GM18907 (cell line): Measurements from ENCODE around the gene ARIH1.
"Not testable (repeated sequence)": the region's sequence is repeated elsewhere in the genome, so short reads cannot be mapped to it uniquely, and the experiment has no call there.

Experiments
- ATAC-seq: cut with Tn5 transposase; IDR thresholded peaks from one replicate; pipeline ENCODE4 v1.9.1; 2021; ENCODE audit warnings: mild to moderate bottlenecking, moderate library complexity; ENCODE audit not compliant: unreplicated experiment

Gene ARIH1, protein sequence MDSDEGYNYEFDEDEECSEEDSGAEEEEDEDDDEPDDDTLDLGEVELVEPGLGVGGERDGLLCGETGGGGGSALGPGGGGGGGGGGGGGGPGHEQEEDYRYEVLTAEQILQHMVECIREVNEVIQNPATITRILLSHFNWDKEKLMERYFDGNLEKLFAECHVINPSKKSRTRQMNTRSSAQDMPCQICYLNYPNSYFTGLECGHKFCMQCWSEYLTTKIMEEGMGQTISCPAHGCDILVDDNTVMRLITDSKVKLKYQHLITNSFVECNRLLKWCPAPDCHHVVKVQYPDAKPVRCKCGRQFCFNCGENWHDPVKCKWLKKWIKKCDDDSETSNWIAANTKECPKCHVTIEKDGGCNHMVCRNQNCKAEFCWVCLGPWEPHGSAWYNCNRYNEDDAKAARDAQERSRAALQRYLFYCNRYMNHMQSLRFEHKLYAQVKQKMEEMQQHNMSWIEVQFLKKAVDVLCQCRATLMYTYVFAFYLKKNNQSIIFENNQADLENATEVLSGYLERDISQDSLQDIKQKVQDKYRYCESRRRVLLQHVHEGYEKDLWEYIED

DNA sequence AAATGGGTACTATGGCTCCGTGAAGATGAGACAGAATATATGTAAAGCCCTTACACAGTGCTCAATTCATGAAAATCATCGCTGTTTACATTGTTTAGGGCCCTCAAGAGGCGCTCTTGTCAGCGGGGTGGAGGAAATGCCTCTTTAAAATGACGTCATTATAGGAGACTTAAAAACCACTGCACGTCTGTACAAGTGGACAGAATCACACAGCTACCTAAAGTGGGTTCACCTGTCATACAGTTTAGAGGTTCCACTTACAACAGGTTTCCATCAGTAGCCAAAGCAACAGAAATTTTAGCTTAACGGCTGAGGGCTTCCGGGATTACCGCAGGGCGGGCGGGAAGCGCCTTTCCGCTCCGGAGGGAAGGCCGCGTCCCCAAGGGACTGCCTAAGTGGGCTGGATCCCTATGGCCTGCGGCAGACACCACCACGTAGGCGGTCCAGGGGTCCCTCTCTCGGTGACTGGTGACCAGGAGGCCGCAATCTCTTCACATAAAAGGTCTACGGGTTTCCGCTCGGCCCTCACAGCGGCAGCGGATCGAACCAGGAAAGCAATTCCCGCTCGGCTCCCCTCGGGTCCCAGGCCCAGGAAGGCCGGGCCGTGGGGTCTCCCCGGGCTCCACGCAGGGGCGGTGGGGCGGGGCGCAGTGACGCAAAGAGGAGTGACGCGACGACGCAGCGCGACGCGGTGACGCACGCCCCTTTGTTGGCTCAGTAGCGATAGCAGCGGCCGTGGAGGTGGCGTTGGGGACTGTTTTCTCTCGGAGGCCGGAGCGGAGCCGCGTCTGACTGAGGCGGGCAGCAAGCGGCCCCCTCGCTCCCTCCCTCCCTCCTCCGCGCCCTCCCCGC is at the start of gene ARIH1:
ARIH1 (plus strand) TSS at position 717 of the 852 bp plus-strand sequence. CDS start 310 bp downstream, outside the sequence.
- ATAC-seq, result peak; percentile 83

DNA sequence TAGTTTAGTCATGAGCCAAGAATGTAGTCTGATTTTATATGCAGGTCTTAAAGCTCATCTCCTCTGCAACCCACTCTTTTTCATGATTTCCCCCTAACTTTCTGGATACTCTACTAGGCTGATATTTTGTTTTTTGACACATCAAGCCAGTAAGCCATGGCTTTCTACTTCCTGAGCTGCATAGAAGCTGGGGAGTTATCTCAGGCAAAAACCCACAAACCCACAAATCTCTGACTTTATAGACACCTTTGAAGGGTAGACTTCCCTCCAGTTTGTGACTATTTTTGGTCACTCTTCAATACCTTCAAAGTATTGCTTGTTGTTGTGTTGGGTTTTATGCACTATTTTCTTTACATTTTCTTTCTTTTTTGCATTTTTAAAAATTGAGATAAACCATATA is 47.4 kb upstream of the ARIH1 start:
- ATAC-seq, result no peak

DNA sequence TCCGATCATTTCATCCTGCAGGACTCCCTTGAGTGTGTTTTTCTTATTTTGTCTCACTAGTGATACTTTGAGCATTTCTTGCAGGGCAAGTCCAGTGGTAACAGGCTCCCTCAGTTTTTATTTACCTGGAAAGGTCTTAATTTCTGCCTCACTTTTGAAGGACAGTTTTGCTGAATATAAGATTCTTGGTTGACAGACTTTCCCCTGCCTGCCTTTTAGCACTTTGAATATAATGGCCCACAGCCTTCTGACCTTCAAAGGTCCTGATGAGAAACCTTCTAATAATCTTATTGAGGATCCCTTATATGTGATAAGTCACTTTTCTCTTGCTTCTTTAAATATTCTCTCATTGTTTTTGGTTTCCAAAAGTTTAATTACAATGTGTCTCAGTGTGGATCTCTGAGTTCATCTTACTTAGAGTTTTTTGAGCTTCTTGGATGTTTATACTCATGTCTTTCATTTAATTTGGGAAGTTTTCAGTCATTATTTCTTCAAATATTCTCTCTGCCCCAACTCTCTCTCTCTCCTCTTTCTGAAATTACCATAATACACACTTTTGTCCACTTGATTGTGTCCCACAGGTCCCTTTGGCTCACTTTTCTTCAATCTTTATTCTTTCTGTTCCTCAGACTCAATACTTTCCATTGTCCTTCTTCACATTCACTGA is 36.3 kb upstream of the ARIH1 start:
- no peak for ATAC-seq

DNA sequence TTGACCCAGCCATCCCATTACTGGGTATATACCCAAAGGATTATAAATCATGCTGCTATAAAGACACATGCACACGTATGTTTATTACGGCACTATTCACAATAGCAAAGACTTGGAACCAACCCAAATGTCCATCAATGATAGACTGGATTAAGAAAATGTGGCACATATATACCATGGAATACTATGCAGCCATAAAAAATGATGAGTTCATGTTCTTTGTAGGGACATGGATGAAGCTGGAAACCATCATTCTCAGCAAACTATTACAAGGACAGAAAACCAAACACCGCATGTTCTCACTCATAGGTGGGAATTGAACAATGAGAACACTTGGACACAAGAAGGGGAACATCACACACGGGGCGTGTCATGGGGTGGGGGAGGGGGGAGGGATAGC is 31.3 kb upstream of the ARIH1 start:
- not testable (repeated sequence) for ATAC-seq

DNA sequence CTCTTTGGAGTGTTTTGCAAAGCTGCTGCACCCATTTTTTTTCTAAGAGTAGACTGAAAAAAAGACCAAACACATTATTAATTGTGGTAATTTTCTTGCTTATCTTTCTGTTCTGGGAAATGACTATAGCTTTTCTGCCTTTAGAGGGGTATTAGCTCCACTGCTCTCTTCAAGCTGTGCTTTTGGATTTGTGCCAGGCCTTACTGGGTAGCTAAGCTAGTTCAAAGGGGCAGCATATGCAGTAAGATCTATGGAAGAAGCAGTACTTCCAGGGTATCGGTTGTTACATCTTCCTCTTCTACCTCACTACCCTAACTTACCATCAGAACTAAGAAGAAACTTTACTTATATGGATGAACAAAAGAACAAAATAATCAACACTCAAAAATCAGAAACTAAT is 28.7 kb upstream of the ARIH1 start:
- ATAC-seq, result no peak

DNA sequence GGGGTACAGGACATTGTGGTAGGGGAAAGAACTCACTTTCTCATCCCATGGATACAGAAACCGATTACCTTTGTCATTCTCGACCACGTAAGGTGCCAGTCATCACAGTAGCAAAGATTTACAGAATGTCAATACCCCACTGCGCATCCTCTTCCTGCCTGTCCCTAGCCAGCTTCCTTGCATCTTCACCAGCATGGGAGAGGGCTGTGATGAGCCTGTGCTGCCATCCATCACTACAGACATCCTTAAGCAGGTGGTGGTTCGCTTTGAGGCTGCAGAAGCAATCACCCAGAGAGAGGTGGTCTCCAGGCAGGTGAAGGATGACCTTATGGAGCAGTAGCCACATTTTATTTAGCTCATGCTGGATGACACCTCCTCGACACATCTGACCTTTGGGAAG is 23.3 kb upstream of the ARIH1 start:
- ATAC-seq, result no peak

DNA sequence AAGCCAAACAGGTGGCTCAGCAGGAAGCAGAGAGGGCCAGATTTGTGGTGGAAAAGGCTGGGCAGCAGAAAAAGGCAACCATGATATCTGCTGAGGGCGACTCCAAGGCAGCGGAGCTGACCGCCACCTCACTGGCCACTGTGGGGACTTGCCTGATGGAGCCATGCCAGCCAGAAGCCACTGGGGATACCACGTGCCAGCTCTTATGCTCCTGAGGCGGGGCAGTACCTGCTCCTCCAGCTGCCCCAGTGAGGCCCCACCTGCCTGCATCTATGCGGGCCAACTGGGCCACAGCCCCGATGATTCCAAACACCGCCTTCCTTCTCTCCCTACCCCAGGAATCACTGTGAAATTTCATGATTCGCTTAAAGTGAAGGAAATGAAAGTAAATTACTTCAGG is 22.9 kb upstream of the ARIH1 start:
- ATAC-seq, result no peak

DNA sequence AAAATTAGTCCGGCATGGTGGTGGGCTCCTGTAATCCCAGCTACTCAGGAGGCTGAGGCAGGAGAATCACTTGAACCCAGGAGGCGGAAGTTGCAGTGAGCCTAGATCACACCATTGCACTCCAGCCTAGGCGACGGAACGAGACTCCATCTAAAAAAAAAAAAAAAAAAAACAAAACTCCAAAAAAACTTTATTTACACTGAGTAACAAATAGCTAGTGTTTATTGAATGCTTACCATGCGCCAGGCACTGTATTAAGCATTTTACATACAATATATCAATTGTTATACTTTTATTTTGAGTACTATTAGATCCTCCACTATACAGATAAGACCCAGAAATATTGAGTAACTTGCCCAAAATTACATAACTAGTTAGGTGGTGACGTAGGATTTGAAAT is 17.4 kb upstream of the ARIH1 start:
- ATAC-seq, result no peak

DNA sequence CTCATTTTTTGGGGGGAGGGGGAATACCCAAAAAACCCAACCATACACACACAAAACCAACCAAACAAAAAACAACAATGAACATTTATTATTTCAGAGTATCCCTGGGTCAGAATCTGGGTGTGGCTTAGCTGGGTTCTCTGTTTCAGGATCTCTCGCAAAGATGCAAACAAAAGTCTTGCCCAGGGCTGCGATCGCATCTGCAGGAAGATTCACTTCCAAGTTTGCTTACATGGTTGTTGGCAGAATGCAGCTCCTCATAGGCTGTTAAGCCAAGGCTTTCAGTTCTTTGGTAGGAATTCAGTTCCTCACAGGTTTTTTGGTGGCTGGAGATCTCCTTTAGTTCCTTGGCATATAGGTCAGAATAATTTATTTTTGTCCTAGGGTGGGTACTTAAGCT is 13.7 kb upstream of the ARIH1 start:
- no peak for ATAC-seq

DNA sequence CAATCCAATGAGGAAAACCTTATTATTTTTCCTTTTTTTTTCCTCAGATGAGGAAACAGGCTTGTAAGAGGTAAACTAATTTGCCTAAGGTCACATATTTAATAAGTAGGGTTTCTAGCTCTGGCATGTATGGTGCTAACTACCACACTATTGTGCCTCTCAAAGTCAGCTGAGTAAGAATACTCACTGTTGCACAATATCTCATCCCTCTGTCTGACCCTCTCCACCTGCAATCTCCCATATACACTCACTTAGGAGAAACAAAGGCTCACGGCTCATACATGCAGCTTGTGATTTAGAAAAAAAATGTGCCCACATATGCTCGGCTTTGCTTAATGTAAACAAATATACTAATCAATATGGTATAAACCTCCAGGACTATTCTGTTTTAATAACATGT is 10.4 kb upstream of the ARIH1 start:
- ATAC-seq, result no peak

DNA sequence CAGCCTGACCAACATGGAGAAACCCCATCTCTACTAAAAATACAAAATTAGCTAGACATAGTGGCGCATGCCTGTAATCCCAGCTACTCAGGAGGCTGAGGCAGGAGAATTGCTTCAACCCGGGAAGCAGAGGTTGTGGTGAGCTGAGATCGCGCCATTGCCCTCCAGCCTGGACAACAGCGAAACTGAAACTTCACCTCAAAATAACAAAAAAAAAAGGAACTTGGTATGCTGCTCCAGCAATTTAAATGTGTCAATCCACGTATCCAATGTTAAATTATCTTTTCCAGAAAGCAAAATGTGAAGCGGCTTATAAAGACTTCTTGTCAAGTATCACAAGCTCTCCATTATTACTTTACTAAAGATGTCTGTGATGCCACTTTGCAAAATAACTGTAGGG is 9.9 kb upstream of the ARIH1 start:
- ATAC-seq, result no peak

DNA sequence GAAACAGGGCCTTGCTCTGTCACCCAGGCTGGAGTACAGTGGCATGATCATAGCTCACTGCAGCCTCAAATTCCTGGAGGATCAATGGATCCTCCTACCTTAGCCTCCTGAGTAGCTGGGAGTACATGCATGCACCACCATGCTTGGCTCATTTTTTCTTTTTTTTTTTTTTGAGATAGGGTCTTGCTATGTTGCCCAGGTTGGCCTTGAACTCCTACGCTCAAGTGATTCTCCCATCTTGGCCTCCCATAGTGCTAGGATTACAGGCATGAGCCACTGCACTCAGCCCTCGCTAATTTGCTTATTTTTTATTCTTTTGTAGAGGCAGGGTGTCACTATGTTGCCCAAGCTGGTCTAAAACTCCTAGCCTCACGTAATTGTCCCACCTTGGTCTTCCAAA is 6.0 kb upstream of the ARIH1 start:
- no peak for ATAC-seq

DNA sequence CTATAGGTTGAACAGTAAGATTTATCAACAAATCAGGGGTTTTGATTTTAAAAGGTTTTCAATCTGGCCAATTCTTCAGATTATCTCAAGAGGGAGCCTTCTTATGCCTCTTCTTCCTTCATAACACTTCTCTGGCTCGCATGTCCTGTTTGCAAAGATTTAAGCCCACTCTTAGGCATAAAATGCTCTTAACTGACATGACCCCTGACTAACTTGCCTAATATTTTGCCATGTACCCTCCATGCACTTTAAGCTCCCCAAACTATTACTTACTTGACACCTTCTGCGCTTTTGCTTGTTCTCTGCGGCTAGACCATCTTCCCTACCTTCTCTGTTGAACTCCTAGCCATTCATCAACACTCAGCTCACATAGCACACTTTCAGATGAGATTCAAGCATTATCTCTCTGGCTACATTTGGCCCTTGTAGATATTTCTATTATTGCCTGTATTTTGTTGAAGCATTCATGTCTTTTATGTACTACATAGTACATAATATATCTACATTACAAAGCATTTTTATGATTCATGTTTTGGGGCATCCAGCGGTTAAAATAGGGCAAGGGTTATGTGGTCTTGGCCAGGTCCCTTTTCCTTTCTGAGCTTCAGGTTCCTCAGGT is 1.0 kb upstream of the ARIH1 start:
- no peak for ATAC-seq

DNA sequence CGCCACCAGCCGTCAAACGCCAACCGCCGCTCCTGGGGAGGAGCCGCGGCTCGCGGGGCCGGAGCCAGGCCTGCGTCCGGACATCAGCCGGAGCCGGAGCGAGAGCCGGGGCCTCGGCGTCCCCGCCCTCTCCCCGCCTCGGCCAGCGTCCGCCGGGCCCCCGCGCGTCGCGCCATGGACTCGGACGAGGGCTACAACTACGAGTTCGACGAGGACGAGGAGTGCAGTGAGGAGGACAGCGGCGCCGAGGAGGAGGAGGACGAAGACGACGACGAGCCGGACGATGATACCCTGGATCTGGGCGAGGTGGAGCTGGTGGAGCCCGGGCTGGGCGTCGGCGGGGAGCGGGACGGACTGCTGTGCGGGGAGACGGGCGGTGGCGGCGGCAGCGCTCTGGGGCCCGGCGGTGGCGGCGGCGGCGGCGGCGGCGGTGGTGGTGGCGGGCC is 359 bp downstream of the ARIH1 start:
- peak; percentile 19 for ATAC-seq

DNA sequence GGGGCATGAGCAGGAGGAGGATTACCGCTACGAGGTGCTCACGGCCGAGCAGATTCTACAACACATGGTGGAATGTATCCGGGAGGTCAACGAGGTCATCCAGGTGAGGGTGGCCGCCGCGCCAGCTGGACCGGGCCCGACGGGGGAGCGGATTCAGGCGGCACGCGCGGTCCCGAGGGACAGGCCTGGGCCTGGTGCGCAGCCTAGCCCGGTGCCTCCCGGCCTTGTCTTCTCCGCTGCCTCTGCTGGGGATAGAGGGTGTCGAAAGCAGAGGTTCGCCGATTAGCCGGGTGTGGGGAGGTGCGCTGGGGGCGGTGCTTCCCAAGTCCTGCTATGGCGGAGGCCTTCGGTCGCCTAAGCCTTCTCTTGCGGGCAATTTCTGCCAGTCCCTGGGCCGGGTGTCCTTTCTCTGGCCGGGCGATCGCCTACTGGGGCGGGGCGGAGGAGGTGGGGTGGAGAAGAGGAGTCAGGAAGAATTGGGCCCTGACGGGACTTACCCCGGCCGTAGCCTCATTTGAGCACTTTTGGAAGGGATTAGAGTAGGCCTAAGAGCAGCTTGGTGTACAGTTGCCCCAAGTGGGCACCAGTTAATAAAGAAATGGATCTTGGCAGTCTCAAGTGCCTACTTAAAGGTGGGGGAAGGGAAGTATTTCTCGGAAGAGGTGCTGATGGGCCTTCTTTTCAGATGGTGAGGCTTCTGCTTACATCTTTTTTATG is 940 bp downstream of the ARIH1 start:
- ATAC-seq, result peak; percentile 48

DNA sequence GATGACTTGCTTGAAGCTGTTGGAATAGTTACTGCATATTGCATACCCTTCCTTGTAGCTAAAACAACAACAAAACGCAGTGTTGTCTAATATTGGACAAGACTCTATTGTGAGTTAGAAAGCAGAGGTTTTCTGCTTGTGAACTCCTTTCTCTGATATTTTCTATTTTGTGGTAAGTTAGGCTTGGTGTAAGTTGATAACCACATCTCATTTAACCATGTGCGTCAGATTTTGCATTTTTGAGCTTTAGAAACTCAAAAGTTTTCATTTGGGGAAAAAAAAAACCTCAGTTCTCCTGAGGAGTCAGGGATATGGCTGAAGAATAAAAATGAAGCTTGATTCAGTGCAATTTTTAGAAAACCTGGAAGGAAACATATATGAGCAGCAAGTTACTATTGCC is 1.5 kb downstream of the ARIH1 start:
- no peak for ATAC-seq

DNA sequence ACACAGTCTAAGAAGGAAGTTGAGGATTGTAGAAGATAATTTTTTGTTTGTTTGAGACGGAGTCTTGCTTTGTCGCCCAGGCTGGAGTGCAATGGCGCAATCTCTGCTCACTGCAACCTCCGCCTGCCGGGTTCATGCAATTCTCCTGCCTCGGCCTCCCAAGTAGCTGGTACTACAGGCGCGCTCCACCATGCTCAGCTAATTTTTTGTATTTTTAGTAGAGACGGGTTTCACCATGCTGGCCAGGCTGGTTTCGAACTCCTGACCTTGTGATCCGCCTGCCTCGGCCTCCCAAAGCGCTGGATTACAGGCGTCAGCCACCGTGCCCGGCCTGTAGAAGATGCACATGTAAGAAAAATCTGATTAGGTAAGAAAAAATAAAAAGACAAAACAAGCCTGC is 2.2 kb downstream of the ARIH1 start:
- ATAC-seq, result not testable (repeated sequence)

DNA sequence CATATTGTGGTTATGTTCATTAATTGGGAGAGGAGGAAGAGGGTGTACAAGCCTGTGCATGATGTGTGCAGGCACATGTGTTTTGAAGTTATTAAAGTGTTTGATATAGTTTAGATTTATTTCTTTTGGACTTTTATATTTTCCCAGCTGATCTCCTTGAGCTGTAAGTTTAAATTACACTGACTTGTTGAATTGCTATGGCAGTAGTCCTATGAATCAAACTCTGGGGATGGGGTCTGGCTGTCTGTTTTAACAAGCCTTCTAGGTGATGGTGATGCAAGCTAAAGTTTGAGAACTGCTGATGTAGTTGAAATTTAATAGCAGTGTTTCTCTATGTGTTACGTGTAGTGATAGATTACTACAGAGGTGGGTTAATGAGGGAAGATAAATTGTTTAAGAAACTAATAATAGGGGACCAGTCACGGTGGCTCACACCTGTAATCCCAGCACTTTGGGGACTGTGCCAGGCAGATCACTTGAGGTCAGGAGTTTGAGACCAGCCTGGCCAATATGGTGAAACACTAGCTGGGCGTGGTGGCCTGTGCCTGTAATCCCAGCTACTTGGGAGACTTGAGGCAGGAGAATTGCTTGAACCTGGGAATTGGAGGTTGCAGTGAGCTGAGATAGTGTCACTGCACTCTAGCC is 7.0 kb downstream of the ARIH1 start:
- ATAC-seq, result no peak

DNA sequence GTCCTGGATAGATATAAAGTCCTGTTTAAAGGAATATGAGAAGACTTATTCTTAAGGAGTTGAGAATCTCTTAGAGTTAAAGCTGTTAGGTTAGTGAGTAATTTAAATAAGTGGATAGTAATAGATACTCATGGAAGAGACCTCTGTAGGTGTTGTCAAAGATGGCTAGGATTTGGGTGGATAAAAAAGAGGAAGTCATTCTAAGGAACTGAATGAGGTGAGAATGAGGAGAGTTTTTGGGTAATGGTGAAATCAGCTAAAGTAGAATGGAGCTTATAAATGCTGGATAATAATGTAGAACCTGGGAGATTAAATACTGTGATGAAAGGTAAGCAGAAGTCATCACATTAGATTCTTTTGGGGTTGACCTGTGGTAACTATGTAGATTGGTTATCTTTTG is 8.1 kb downstream of the ARIH1 start:
- no peak for ATAC-seq

DNA sequence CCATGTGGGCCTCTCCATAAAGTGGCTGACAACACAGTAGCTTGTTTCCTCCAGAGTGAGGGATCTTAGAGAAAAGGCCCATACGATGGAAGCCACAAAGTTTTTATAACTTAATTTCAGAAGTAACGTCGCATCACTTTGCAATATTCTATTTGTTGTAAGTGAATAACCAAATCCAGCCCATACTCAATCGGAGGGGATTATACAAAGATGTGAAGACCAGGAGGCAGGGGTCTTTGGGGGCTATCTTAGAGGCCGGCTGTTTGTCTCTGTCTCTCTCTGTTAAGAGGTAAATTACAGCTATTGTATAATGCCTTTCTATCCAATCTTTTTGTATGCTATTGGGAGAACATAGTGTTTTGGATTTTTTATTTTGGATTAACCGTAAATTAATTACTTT is 9.1 kb downstream of the ARIH1 start:
- ATAC-seq, result no peak
